GM21447 (cell line): ENCODE results near the gene KRTAP4-7.
"Not testable (repeated sequence)": the region's sequence is repeated elsewhere in the genome, so short reads cannot be mapped to it uniquely, and the experiment has no call there.

ENCODE experiments used
- ATAC-seq: cut with Tn5 transposase; IDR thresholded peaks from one replicate; pipeline ENCODE4 v1.9.1; 2021; ENCODE audit not compliant: unreplicated experiment

The KRTAP4-7 gene

GRCh38 chr17:41084100-41084856 lies at the start of gene KRTAP4-7:
KRTAP4-7 (plus strand) TSS chr17:41084150; CDS start chr17:41084207, 57 bp downstream.
- not testable (repeated sequence) for ATAC-seq

DNA sequence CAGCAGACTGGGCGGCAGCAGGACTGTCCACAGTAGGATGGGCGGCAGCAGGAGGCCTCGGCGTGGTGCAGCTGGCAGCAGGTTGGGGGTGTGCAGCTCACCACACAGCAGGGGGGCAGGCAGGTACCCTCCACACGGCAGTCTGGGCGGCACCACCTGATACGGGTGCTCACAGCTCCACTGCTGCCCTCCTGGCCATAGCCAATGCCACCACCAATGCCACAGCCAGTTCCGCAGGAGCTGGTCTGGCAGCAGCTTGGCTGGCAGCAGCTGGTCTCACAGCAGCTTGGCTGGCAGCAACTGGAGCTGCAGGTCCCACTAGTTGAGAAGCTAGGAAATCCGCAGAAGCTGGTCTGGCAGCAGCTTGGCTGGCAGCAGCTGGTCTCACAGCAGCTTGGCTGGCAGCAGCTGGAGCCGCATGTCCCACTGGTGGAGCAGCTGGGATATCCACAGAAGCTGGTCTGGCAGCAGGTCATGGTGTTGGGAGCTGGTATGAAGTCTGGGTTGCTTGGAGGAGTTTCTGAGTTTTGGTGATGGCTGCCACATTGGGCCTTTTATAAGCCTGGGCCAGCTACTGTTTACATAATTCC lies 49.5 kb upstream of the KRTAP4-7 start, which contains the start of gene KRTAP1-3:
TSS of gene KRTAP1-3 (minus strand) at position 529 of the 590 bp plus-strand sequence. CDS start at position 476, 53 bp downstream.
- ATAC-seq = not testable (repeated sequence)

DNA sequence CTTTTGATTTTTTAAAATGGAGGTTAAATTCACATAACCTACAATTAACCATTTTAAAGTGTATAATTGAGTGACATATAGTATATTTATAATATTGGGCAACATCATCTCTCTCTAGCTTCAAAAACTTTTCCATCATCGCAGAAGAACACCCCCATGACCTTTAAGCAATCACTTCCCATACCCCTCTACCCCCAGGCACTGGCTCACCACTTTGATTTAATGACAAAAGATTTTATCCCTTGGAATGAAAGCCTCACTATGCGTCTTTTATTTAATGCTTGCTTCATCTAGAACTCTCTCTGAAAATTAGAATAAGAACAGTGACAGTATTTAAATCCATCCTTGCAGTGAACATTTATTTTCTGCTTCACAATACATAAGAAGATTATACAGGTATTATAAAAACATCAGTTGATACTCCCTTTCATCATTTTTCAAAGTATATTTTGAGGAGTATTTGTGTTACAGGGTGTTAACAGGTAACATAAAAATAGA lies 46.0 kb upstream of the KRTAP4-7 start:
- ATAC-seq = no peak

- ATAC-seq = not testable (repeated sequence)
These were observed 43.0 kb upstream of the KRTAP4-7 start, which contains the start of gene KRTAP1-1 for GRCh38 chr17:41040783-41041571. KRTAP1-1 (minus strand) TSS chr17:41041450; CDS start chr17:41041397, 53 bp downstream.

- no peak for ATAC-seq
These were observed 41.0 kb upstream of the KRTAP4-7 start for GRCh38 chr17:41042953-41043352.

DNA sequence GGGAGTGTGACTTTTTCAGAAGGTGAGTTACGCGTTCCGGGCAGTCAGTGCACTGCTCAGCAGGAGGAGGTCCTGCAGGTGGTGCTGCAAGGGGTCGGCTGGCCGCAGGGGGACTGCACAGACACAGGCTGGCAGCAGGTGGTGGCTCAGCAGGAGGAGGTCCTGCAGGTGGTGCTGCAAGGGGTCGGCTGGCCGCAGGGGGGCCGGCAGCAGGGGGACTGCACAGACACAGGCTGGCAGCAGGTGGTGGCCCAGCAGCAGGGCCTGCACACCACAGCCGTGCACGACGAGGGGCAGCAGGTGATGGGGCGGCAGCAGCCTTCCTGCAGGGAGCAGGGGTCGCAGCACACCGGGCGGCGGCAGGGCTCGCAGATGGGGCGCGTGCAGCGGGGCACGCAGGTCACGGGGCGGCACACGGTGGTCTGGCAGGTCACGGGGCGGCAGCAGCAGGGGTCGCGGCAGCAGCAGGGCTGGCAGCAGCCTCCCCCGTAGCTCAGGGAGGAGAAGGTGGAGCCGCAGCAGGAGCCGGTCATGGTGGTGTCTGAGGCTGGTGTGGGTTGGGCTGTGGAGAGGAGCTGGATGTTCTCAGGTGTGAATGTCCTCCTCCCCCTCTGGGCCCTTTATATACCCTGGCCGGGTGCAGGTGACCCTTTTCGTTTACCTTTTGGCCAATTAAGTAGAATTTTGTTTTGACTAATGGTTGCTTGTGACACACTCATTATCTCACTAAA lies 37.0 kb upstream of the KRTAP4-7 start, which contains the start of gene KRTAP2-1:
TSS of gene KRTAP2-1 (minus strand) at position 582 of the 731 bp plus-strand sequence. CDS start at position 533, 49 bp downstream.
- ATAC-seq = not testable (repeated sequence)

- no peak for ATAC-seq
These were observed 35.5 kb upstream of the KRTAP4-7 start for GRCh38 chr17:41048441-41048840.

DNA sequence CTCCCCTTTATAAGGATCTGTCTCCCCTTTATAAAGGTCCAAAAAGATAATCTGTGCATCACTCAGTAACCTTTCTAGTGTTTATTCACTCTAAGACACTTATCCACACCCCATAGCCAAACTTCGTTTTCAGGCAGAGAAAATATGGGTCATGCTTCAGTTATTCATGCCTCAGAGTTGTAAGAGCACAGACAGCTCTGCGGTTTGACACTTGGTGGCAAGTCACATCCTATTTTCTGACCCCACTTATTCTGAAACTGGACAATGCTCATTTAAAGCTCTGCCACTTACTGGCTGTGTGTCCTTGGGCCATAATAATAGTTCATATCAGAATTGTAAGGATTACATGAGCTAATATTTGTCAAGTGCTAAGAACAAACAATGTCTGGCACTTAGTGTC lies 34.8 kb upstream of the KRTAP4-7 start:
- ATAC-seq = no peak

GRCh38 chr17:41052566-41052965 lies 31.4 kb upstream of the KRTAP4-7 start:
- ATAC-seq = no peak

GRCh38 chr17:41054025-41054424 lies 29.9 kb upstream of the KRTAP4-7 start:
- no peak for ATAC-seq

DNA sequence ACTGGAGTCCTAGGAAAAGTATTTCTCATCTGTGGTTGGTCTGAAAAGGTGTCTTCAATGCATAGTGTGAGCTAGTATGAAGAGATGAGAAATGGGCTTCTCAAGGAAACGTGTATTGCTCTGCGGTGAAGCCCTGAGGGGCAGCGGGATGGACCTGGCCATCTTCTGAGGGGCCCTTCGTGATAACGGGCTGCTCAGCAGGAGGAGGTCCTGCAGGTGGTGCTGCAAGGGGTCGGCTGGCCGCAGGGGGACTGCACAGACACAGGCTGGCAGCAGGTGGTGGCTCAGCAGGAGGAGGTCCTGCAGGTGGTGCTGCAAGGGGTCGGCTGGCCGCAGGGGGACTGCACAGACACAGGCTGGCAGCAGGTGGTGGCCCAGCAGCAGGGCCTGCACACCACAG lies 29.4 kb upstream of the KRTAP4-7 start:
- not testable (repeated sequence) for ATAC-seq

- ATAC-seq = not testable (repeated sequence)
These were observed 28.8 kb upstream of the KRTAP4-7 start, which contains the start of gene KRTAP2-2 for GRCh38 chr17:41055130-41055529. KRTAP2-2 (minus strand) TSS chr17:41055230; CDS start chr17:41055211, 19 bp downstream.

- no peak for ATAC-seq
These were observed 26.4 kb upstream of the KRTAP4-7 start for GRCh38 chr17:41057547-41057946.

- ATAC-seq = no peak
These were observed 25.2 kb upstream of the KRTAP4-7 start for GRCh38 chr17:41058741-41059140.

DNA sequence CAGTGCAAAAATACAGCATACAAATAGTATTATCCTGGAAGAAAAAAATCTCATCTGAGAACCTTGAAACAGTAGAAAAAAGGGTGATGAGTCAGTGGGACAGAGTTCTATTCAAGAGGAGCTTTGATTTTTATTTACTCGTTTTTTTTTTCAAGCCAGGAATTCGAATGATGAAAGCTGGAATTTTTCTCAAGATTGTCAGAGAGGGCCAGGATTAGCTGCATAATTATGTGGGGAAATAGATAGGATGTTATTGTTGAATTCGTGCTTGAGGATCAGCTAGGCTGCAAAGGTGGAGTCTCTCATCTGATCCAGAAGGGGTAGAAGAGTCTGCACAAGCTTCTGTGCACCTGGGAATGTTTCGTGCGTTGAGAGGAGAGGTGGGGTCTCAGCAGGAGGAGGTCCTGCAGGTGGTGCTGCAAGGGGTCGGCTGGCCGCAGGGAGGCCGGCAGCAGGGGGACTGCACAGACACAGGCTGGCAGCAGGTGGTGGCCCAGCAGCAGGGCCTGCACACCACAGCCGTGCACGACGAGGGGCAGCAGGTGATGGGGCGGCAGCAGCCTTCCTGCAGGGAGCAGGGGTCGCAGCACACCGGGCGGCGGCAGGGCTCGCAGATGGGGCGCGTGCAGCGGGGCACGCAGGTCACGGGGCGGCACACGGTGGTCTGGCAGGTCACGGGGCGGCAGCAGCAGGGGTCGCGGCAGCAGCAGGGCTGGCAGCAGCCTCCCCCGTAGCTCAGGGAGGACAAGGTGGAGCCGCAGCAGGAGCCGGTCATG lies 24.5 kb upstream of the KRTAP4-7 start:
- ATAC-seq = not testable (repeated sequence)

DNA sequence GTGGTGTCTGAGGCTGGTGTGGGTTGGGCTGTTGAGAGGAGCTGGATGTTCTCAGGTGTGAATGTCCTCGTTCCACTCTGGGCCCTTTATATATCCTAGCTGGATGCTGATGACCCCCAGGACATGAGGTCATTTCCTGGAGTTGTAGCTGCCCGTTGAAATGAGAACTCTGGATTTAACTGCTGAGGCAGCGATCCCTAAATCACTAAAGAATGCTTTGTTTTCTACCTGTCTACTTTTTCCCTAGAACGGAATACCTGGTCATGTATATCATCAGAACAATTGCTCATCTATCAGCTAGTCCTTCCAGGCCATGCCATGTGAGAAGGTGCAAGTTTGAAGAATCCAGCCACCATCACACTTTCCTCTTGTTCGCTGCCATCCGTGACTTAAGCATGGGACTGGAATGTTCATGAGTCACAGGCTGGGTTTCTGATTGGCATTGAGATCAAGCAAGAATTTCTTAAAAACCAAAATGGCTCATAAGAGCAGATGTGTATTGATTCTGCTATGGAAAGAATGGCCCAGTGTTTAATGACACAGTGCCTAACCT lies 23.8 kb upstream of the KRTAP4-7 start, which contains the start of gene KRTAP2-3:
TSS of gene KRTAP2-3 (minus strand) at position 63 of the 553 bp plus-strand sequence. CDS start 64 bp downstream, outside the sequence.
- ATAC-seq = no peak

DNA sequence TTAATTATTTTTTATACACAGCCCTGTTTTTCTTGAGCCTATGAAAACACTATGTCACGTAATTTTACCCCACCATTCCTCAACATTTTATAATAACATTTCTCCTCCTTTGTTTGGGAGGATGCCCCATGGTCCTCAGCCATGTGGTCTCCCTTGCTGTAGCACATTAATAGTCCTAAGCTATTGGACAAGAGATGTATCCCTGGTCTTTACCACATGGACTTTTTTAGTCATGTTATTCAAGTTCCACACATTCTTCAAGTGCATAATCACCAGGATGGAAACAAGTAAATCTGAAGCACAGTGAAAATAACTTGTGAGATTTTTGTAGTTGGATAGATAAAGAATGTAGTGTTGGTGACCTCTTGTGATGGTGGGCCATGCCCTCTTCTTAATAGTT lies 22.0 kb upstream of the KRTAP4-7 start:
- ATAC-seq = no peak

DNA sequence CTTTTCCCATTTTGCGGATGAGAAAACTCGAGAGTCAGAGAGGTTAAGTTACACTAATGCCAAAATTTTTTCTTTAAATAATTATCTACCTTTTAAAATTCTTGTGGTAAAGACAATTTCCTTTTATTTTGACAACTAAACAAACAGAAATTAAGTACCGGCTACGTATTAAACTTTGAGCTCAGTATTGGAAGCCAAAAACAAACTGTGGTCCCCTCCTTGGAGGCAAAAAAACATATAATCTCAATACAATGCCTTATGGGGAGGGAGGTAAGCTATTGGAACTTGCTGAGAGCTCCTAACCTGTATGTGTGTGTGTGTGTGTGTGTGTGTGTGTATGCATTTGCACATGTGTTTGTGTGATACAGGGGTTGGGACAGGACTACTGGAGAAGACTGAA lies 20.5 kb upstream of the KRTAP4-7 start:
- no peak for ATAC-seq

DNA sequence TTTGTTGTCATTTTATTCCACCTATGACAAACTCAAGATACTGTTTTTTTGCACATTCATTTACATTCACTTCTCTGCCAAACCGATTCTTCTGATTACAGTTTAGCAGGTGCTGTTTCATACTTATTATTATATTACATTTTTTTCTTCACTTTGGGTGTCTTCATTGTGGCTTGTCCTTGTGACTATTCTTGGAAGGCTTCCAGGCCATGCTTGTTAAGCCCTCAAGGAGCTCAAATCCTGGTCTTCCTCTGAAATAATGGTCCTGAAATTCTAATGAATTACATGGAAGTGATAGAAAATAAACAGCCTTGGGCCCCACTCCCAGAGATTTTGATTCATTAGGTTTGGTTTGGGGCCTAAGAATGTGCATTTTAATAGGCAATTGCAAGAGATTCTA lies 19.6 kb upstream of the KRTAP4-7 start:
- no peak for ATAC-seq
